Adrenal gland (tissue), 12 donors: ENCODE measurements around the gene ZNF837. TPM values are rescaled to one million over a fixed set of nuclear protein-coding genes. Genes with fewer than 3 reads are reported as not detected.

Experiments
- DNase-seq, 7 donors: peaks; one replicate each; pipeline ENCODE4 v3.0.0-alpha.2; 2019 to 2020
- H3K27ac ChIP-seq, 5 donors: fragments of 200-600 bp; sonication (generic) in 4 of 5; 1 replicate in 3 of 5; 2 replicates in 2 of 5; pipeline versions ENCODE4 v1.5.1 to v1.8.0; 2016 to 2020; ENCODE audit warnings: mild to moderate bottlenecking in 1 of 5
- H3K27me3 ChIP-seq: fragments of 200-600 bp; 2 replicates; pipeline ENCODE4 v1.8.0; 2021
- H3K36me3 ChIP-seq, 2 donors: fragments of 200-600 bp; replicated peaks in 1 of 2; 1 replicate in 1 of 2; 2 replicates in 1 of 2; pipeline versions ENCODE4 v1.5.1 to v1.8.0; 2018 to 2022
- H3K4me1 ChIP-seq, 2 donors: fragments of 200-600 bp; replicated peaks in 1 of 2; 1 replicate in 1 of 2; 2 replicates in 1 of 2; pipeline versions ENCODE4 v1.5.1 to v1.8.0; 2018 to 2021
- H3K4me3 ChIP-seq, 4 donors: fragments of 200-600 bp; sonication (generic) in 3 of 4; one replicate each; pipeline ENCODE4 v1.5.1; 2016 to 2018
- H3K9me3 ChIP-seq, 3 donors: fragments of 200-600 bp; sonication (generic) in 1 of 3; replicated peaks in 1 of 3; 1 replicate in 2 of 3; 2 replicates in 1 of 3; pipeline versions ENCODE4 v1.5.1 to v1.8.0; 2016 to 2021
- CTCF ChIP-seq, 6 experiments: fragments of 450-650 bp in 4 of 6; fragments of 200-600 bp in 2 of 6; sonication (generic) in 1 of 6; IDR thresholded peaks; 1 replicate in 5 of 6; 2 replicates in 1 of 6; pipeline versions ENCODE4 v1.5.1 to v1.8.0; 2016 to 2021; ENCODE audit warnings: antibody characterized with exemption in 6 of 6, mild to moderate bottlenecking in 2 of 6, moderate library complexity in 1 of 6
- POLR2A ChIP-seq, 2 donors: fragments of 450-650 bp; IDR thresholded peaks; one replicate each; pipeline ENCODE4 v1.6.1; 2017; ENCODE audit warnings: antibody characterized with exemption in 2 of 2, mild to moderate bottlenecking in 2 of 2, moderate library complexity in 1 of 2
- whole genome bisulfite sequencing, 4 donors: extraction: QIAGEN DNeasy Blood & Tissue Kit in 2 of 4; methylation state at CpG; one replicate each; pipeline versions ENCODE4 v1.1.5 to v1.1.7; 2013 to 2017; 5-methylcytosine and 5-hydroxymethylcytosine counted together
- intact Hi-C, 2 donors: fragments of 100-400 bp; cut with DNase I; formaldehyde crosslinking; loops; one replicate each; pipeline versions ENCODE4 v1.14.1 to v1.15.0; 2022 to 2023
- polyA plus RNA-seq, 3 donors: library from polyadenylated mRNA; stranded (reverse); fragments of 200-250 nt in 2 of 3; fragments of 350-450 nt in 1 of 3; fragmentation: Illumina TruSeq in 1 of 3; extraction: RNeasy Lipid Tissue Mini Kit (QIAGEN cat#74804) in 1 of 3; gene quantifications; one replicate each; pipeline ENCODE4 v1.2.3, GENCODE V29; 2013 to 2014
- total RNA-seq, 9 donors: library from RNA; depleted of rRNA in 4 of 9; stranded (reverse); fragments of >200 nt in 4 of 9; fragments of 120-200 nt in 1 of 9; fragmentation: NEBNext Ultra II Directional in 1 of 9; extraction: Animal tissue kit (Norgen Biotek cat#: 25700) in 1 of 9; gene quantifications; one replicate each; pipeline versions ENCODE4 v1.1.0 to v1.2.4, GENCODE V29; 2013 to 2023
- donor health status: healthy with polysubstance abuse.
- donor health status: Bipolar disorder and iron deficiency.
- donor health status: DM: yes; HTN: yes; CAD: no.
- donor health status: DM: no; HTN: no; CAD: no.
- donor health status: DM: no; HTN: no; CAD: no.
- donor health status: DM: yes; HTN: yes; CAD: no.

The ZNF837 gene
- total and polyA plus RNA-seq, 12 donors = 0.09 to 10.5 (median 4.6) TPM

- no peaks in the 10 kb centered on the region for H3K27me3 ChIP-seq
- H3K9me3 ChIP-seq = no peaks in the 10 kb centered on the region
- no peak for DNase-seq
- H3K27ac ChIP-seq = no peak overlapping the region
- intact Hi-C loops = no loop called here
- peaks cover 0 to 23% of the 10 kb centered on the region in 2 donors for H3K4me1 ChIP-seq
- 66 to 75% (median 69%) methylated on average over 10 of the region's 10 CpGs for WGBS, 4 donors
- H3K4me3 ChIP-seq = no peak overlapping the region
- TF ChIP-seq CTCF (IDR thresholded peaks at IDR 0.05) (no peak), POLR2A (IDR thresholded peaks at IDR 0.05) (no peak)
- peaks cover 0 to 4% of the 10 kb centered on the region in 2 donors for H3K36me3 ChIP-seq
Observed at GRCh38 chr19:58328999-58329398, 51.8 kb downstream of the ZNF837 start.

- Histone ChIP-seq H3K27ac (peak within 1 kb of the TSS; percentile 78 to 96 (median 90)), H3K4me1 (peaks cover 0 to 23% of the 10 kb centered on the region in 2 donors), H3K9me3 (no peaks in the 10 kb centered on the region), H3K4me3 (peak within 1 kb of the TSS; percentile 40 to 89 (median 64)), H3K36me3 (peaks cover 0 to 4% of the 10 kb centered on the region in 2 donors), H3K27me3 (no peaks in the 10 kb centered on the region)
- DNase-seq = peak; percentile 96 to 99 (median 97)
- WGBS, 4 donors = 0 to 1% (median 0%) methylated on average over 35 to 62 of the region's 62 CpGs
- TF ChIP-seq POLR2A (IDR thresholded peaks at IDR 0.05) = peak; percentile 48 to 66
- no peak for TF ChIP-seq CTCF (IDR thresholded peaks at IDR 0.05)
- intact Hi-C loops = no loop called here
Observed at GRCh38 chr19:58326914-58327726, 53.7 kb downstream of the ZNF837 start, which contains the start of gene ZSCAN22. Gene ZSCAN22, plus strand, starts transcription at chr19:58326994. Its CDS starts 7,809 bp downstream, at chr19:58334803.

GRCh38 chr19:58326501-58326913 lies 54.3 kb downstream of the ZNF837 start:
- H3K36me3 ChIP-seq = peaks cover 0 to 4% of the 10 kb centered on the region in 2 donors
- peak overlapping the region; percentile 40 to 89 (median 64) for H3K4me3 ChIP-seq
- no peak for DNase-seq
- peaks cover 0 to 23% of the 10 kb centered on the region in 2 donors for H3K4me1 ChIP-seq
- peak overlapping the region in 4 of 5 donors; percentile 78 to 96 (median 88) for H3K27ac ChIP-seq
- 3 to 10% (median 6%) methylated on average over 7 to 9 of the region's 9 CpGs for WGBS, 4 donors
- no peaks in the 10 kb centered on the region for H3K27me3 ChIP-seq
- intact Hi-C loops = no loop called here
- TF ChIP-seq CTCF (IDR thresholded peaks at IDR 0.05) (no peak), POLR2A (IDR thresholded peaks at IDR 0.05) (no peak)
- no peaks in the 10 kb centered on the region for H3K9me3 ChIP-seq

DNA sequence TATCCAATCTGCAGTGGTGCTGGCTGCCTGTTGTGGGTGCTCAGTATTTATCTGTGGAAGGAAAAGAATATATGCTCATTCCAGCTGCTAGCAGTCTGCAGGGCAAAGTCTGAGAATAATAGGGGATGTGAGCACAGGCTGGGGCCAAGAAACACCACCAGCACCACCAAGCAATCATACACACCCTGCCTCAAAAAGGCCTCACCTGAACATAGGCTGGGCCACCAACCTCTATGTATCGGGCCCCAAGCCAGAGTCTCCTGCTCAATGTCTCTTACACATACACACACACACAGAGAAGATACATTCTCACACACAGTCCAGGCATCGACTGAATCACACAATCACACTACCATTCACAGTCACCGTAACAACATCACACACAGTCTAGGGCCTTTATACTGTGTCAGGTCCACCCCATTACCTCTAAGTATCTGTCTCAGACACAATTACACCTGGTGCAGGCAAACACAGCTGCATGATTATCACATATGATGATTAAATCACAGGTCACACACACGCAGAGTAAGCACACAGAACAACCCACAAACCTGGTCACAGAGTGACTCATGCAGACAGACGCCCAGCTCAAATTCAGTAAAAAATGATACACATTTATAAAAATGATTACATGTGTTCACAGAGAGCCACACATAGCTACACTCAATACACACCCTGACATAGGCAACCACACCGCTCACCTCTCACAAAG lies 55.4 kb downstream of the ZNF837 start:
- 73 to 88% (median 83%) methylated on average over 6 of the region's 6 CpGs for WGBS, 4 donors
- Histone ChIP-seq H3K27me3 (no peaks in the 10 kb centered on the region), H3K27ac (no peak overlapping the region), H3K4me3 (peak overlapping the region in 1 of 4 donors; percentile 64), H3K36me3 (peaks cover 0 to 4% of the 10 kb centered on the region in 2 donors), H3K9me3 (no peaks in the 10 kb centered on the region), H3K4me1 (peaks cover 0 to 23% of the 10 kb centered on the region in 2 donors)
- TF ChIP-seq CTCF (IDR thresholded peaks at IDR 0.05) = no peak
- no peak for TF ChIP-seq POLR2A (IDR thresholded peaks at IDR 0.05)
- intact Hi-C loops = no loop called here
- DNase-seq = no peak
